GM12872 (cell line): ENCODE data around the gene TP73.

ENCODE experiments used
- TF ChIP-seq, protein P1 (sequence below): IDR thresholded peaks from 3 replicates; pipeline ENCODE4 v1.5.1; 2011; ENCODE audit warnings: low read depth, mild to moderate bottlenecking, low read length, moderate library complexity; ENCODE audit not compliant: insufficient read depth

Gene TP73

DNA sequence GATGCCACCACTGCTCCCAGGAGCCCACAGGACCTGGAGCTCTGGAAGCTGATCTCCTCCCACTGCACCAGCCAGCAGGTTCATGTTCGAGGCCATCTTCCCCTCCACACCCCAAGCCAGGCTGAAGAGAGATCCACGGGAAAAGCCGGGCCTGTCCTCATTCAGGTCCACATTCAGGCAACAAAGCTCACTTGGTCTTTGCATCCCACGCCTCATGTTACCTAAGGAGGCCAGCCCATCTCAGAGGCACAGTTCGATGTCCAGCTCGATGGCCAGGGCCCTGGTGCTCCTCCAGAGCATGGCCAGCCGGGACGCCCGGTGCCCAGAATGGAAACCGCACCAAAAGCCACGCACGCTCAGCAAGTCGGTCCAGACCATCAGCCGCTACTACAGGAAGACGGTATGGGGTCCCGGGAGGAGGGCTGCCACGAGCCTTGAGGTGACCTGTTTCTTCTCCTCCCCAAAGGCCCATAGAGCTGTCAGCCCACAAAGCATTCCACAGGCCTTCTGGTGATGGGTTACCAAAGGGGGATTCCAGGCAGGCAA is 100.2 kb downstream of the TP73 start, which contains the start of gene CCDC27:
CCDC27 (plus strand) TSS at position 51 of the 546 bp plus-strand sequence; CDS start at position 83, 32 bp downstream.
- TF ChIP-seq, protein P1, sequence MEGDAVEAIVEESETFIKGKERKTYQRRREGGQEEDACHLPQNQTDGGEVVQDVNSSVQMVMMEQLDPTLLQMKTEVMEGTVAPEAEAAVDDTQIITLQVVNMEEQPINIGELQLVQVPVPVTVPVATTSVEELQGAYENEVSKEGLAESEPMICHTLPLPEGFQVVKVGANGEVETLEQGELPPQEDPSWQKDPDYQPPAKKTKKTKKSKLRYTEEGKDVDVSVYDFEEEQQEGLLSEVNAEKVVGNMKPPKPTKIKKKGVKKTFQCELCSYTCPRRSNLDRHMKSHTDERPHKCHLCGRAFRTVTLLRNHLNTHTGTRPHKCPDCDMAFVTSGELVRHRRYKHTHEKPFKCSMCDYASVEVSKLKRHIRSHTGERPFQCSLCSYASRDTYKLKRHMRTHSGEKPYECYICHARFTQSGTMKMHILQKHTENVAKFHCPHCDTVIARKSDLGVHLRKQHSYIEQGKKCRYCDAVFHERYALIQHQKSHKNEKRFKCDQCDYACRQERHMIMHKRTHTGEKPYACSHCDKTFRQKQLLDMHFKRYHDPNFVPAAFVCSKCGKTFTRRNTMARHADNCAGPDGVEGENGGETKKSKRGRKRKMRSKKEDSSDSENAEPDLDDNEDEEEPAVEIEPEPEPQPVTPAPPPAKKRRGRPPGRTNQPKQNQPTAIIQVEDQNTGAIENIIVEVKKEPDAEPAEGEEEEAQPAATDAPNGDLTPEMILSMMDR: no peak

DNA sequence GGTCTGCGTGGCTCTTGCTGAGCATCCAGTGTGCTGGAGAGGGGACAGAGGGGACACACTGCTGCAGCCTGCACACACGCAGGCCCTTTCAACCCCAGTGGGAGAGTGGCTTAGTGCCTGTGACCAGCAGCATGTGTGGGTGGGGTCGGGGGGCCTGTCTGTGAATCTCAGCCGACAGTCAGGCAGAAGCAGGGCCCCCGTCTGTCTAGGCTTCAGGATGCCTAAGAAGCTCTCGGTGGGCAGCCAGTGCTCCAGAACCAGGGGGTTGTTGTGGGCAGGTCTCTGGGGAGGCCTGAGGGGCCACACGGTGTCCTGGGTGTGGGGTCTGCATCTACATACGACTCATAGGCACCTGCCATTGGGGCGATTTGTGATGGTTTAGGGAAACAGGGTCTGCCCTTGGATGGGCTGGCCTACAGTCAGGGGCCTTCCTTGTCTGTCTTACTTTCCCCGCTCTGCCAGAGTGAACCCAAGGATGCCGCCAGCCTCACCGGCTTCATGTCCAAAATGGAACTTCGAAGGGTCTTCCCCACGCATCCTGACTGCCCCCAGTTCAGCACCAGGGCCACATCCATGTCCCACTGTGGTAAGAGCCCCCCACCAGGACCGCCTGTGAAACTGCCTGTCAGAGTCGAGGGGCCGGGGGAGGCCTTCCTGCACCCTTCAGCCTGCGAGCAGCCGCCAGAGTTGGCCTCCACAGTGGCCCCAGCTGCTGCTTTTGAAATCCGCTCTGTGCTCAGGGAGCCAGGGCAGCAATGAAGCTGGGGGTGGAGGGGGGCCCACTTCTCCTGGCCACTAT is 101.5 kb downstream of the TP73 start:
- TF ChIP-seq, protein P1: no peak

DNA sequence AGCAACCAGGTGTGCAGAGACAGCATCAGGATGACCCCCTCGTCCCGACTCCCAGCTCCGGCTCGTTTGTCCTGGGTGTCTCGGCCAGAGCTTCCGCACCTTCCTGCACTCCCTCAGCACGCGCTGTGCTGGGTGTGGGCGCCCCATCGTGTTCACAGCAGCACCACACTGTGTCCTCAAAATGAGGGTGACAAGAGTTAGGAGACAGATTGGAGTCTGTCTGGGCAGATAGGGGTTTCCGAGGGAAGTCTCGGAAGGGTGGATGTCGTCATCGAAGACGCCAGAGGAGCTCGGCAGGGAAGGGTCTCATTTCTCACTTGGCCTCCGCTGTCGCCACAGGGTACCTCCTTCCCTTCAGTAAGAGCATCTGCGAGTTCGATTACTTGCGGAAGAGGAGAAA is 104.1 kb downstream of the TP73 start:
- TF ChIP-seq, protein P1: no peak

DNA sequence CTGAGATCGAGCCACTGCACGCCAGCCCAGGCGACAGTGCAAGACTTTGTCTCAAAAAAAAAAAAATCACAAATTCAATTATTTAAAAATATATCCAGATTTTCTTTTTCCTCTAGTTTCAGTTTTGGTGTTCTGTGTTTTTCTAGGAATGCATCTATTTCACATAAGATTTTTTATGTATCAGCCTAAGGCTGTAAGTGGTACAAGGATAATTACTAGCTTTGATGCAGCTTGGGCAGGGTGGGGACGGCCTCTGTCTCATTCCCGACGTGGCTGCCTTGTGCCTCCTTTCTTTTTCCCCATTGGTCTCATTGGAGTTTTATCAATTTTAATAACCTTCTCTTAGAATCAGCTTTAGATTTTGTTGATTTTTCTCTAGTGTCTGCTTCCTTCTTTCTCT is 106.8 kb downstream of the TP73 start:
- TF ChIP-seq, protein P1: no peak

DNA sequence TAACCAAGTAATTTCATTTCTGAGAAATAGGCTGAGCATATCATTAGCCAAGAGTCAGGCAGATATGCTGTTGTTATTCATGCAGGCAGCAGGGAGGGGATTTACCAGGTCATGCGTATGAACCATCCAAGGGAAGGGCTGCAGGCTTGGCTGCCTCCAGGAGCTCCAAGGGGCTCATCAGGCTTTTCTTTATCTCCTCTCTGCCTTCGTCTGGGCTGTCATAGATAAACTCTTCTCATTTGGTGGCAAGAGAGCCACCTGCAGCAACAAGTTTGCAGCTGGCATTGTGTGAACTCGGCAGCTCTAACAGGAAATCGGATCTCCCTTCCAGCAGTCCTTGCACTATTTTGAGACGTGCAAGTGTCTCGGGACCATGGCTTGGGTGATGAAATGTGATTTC is 107.5 kb downstream of the TP73 start:
- TF ChIP-seq, protein P1: no peak

DNA sequence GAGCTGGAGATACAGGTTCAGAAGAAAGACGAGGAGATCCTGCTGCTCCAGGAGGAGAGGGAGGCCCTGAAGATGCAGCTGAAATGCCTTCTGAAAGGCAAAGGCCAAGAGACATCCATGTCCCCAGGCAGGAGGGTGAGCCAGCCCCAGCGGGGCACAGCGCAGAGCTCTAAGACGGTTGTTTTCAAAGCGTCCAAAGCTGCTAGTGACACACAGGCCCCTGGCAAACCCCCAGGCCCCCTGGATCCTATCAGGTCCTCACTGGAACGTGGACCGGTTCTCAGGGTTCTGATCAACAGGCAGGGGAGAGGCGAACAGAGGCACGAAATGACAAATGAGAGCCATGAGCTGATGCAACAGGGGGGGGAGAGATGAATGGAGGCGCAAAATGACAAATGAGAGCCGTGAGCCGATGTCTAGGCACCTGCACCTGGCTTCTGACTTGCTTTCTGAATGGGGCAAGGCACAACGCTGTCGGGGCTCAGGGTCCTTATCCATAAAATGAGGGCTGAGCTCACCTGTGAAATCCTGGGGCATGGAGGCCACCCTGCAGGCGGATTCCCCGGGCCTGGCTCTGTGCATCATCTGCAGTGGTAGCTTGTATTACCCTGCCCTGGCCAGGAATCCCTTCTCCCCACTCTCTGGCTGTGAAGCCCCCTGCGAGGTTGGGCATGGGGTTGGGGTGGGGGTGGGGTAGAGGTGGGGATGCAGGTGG is 109.1 kb downstream of the TP73 start:
- TF ChIP-seq, protein P1: no peak

DNA sequence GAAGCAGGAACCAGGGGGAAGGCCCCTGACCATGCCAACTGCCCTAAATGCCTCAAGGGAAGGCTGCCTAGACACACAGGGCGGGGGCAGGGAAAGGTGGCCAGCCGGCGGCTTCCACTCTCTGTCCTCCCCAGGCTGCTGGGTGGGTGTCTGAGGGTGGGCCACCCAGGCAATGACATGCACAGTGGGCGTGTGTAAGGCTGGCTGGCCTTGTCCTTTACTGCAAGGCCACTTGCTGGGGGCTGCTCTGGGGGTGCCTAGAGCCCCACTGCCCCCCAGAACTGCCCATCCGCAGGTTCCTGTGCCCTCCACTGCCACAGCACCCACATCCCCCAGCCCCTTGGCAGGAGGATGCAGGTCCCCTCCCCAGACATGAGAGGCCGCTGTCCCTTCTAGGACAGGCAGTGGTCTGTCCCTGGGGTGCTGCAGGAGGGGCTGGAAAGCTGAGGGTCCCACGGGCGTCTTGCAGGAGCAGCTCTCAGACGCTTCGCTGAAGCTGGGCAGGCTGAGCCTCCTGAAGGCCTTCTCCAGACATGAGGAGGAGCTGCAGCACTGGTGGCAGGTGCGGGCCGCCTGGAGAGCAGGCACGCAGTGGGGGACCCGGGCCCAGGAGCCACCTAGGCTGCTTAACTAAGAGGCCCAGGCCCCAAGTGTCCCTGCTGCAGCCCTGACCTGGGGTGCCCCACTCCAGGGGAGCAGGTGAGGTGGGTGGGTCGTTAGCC is 110.0 kb downstream of the TP73 start:
- TF ChIP-seq, protein P1: no peak
